ENCODE data around the gene MFSD6.

The MFSD6 gene

DNA sequence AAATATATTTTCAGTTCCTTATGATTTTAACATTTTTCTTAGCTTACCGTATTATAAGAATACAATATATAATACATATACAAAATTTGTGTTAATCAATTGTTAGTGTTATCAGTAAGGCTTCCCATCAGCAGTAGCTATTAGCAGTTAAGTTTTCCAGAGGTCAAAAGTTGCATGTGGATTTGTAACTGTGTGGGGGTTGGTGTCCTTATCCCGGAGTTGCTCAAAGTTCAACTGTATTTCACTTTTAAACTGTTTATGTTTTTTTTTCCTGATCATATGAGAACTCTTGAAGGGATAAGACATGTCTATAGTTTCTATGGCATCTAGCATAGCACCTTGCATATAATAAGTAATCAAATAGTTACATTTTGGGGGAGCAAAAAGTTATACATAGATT is 11.9 kb upstream of the MFSD6 start:
- Mint-ChIP-seq H3K27me3 (ENCODE audit: low read depth, poor library complexity) (peaks cover 64% of the 10 kb centered on the region), H3K27ac (no peak overlapping the region)

DNA sequence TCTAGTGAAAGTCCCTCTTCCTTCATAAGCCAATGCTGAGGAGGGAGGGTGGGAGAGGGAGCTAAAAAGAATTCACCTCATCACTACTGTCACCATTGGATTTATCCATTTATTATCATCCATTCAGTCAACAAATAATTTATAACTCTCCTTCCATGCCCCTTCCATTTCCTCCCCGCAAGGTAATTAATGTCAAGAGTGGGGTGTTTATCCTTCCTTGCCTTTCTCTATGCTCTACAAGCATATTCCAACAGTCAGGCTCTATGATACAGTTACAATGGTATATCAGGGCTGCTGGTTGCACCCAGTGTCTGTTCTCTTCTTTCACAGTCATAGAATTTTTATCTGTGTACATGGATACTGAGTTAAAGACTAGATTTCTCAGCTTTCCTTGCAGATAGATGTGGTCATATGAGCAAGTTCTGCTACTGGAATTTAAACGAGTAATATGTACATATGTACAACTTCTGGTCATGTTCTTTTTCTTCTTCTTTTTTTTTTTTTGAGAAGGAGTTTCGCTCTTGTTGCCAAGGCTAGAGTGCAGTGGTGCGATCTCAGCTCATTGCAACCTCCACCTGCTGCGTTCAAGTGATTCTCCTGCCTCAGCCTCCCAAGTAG is 5.1 kb upstream of the MFSD6 start:
- no peaks in the 10 kb centered on the region for H3K9me3 Mint-ChIP-seq
- H3K4me1 Mint-ChIP-seq: no peaks in the 10 kb centered on the region
- TF ChIP-seq, protein P1, sequence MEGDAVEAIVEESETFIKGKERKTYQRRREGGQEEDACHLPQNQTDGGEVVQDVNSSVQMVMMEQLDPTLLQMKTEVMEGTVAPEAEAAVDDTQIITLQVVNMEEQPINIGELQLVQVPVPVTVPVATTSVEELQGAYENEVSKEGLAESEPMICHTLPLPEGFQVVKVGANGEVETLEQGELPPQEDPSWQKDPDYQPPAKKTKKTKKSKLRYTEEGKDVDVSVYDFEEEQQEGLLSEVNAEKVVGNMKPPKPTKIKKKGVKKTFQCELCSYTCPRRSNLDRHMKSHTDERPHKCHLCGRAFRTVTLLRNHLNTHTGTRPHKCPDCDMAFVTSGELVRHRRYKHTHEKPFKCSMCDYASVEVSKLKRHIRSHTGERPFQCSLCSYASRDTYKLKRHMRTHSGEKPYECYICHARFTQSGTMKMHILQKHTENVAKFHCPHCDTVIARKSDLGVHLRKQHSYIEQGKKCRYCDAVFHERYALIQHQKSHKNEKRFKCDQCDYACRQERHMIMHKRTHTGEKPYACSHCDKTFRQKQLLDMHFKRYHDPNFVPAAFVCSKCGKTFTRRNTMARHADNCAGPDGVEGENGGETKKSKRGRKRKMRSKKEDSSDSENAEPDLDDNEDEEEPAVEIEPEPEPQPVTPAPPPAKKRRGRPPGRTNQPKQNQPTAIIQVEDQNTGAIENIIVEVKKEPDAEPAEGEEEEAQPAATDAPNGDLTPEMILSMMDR (IDR thresholded peaks at IDR 0.05): no peak
- no peak for DNase-seq
- no peaks in the 10 kb centered on the region for H3K36me3 Mint-ChIP-seq (ENCODE audit: low read depth)
- H3K27ac Mint-ChIP-seq: no peak overlapping the region
- H3K4me3 Mint-ChIP-seq: no peak overlapping the region
- H3K27me3 Mint-ChIP-seq (ENCODE audit: low read depth, poor library complexity): peaks cover 21% of the 10 kb centered on the region

More for the DNA sequence above, 11.9 kb upstream of the MFSD6 start:
- H3K4me3 Mint-ChIP-seq: no peak overlapping the region
- DNase-seq: no peak
- TF ChIP-seq, protein P1 (IDR thresholded peaks at IDR 0.05): no peak
- H3K36me3 Mint-ChIP-seq (ENCODE audit: low read depth): no peaks in the 10 kb centered on the region
- no peaks in the 10 kb centered on the region for H3K4me1 Mint-ChIP-seq
- H3K9me3 Mint-ChIP-seq: no peaks in the 10 kb centered on the region

DNA sequence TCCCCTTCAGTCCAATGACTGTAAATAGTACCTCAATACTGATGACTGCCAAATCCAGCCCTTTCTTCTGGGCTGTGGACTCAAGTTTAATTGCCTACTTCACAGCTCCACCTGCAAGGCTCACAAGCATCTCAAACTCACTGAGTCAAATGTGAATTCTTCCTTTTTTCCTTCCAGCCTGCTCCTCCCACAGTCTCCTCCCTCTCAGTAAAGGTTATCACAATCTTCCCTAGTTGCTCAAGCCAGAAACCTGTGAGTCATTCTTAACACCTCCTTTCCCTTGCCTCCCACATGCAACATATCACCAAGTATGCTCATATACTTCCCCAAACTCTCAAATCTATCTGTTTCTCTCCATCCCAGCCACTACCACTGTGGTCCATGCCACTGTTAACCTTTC is 3.7 kb upstream of the MFSD6 start:
- Mint-ChIP-seq H3K36me3 (ENCODE audit: low read depth) (no peaks in the 10 kb centered on the region), H3K4me1 (no peaks in the 10 kb centered on the region), H3K27me3 (ENCODE audit: low read depth, poor library complexity) (peaks cover 23% of the 10 kb centered on the region), H3K27ac (no peak overlapping the region), H3K9me3 (no peaks in the 10 kb centered on the region), H3K4me3 (no peak overlapping the region)
- DNase-seq: no peak
- TF ChIP-seq, protein P1 (IDR thresholded peaks at IDR 0.05): no peak

GRCh38 chr2:190405070-190405469 is 3.1 kb upstream of the MFSD6 start:
- no peaks in the 10 kb centered on the region for H3K36me3 Mint-ChIP-seq (ENCODE audit: low read depth)
- no peak overlapping the region for H3K4me3 Mint-ChIP-seq
- H3K4me1 Mint-ChIP-seq: no peaks in the 10 kb centered on the region
- no peak overlapping the region for H3K27ac Mint-ChIP-seq
- peaks cover 28% of the 10 kb centered on the region for H3K27me3 Mint-ChIP-seq (ENCODE audit: low read depth, poor library complexity)
- no peak for DNase-seq
- H3K9me3 Mint-ChIP-seq: no peaks in the 10 kb centered on the region
- TF ChIP-seq, protein P1 (IDR thresholded peaks at IDR 0.05): no peak

GRCh38 chr2:190405995-190406394 is 2.2 kb upstream of the MFSD6 start:
- H3K4me3 Mint-ChIP-seq: no peak overlapping the region
- no peaks in the 10 kb centered on the region for H3K9me3 Mint-ChIP-seq
- H3K36me3 Mint-ChIP-seq (ENCODE audit: low read depth): no peaks in the 10 kb centered on the region
- DNase-seq: no peak
- peaks cover 34% of the 10 kb centered on the region for H3K27me3 Mint-ChIP-seq (ENCODE audit: low read depth, poor library complexity)
- H3K4me1 Mint-ChIP-seq: no peaks in the 10 kb centered on the region
- H3K27ac Mint-ChIP-seq: no peak overlapping the region
- TF ChIP-seq, protein P1 (IDR thresholded peaks at IDR 0.05): no peak

DNA sequence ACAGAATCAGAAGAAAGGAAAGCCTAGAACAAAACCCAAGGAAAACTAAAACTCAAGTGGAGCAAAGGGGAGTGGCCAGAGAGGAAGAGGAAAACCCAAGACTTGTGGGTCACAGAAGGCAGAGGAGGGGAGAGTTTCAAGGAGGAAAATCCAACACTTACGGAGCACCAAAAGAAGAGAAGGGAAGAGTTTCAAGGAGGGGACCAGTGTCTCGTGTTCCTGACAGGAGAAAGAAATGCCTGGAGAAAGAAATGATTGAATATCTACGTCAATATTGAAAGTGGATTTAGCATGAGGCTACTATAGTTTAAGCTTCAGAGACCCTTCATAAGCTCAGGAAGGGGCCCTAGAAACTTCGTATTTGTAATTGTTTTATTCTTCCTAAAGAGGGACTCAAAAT is 1.4 kb upstream of the MFSD6 start:
- Mint-ChIP-seq H3K27me3 (ENCODE audit: low read depth, poor library complexity) (peaks cover 42% of the 10 kb centered on the region), H3K36me3 (ENCODE audit: low read depth) (no peaks in the 10 kb centered on the region), H3K27ac (no peak overlapping the region), H3K4me1 (no peaks in the 10 kb centered on the region), H3K9me3 (no peaks in the 10 kb centered on the region), H3K4me3 (no peak overlapping the region)
- TF ChIP-seq, protein P1 (IDR thresholded peaks at IDR 0.05): no peak
- no peak for DNase-seq

All from nephron progenitor cell (in vitro differentiated cells).